ENCODE measurements around the gene FBXL4. TPM values are rescaled to one million over a fixed set of nuclear protein-coding genes. Genes with fewer than 3 reads are reported as not detected.
A peak's percentile ranks its signal among the peaks of the same experiment; 100 is the strongest.

FBXL4 gene
- total RNA-seq, 1 donor, result 23.6 TPM

- TF ChIP-seq CTCF (IDR thresholded peaks at IDR 0.05; ENCODE audit: insufficient read depth, low read length), result no peak
- no peak for DNase-seq (ENCODE audit: low read depth)
- H3K4me3 ChIP-seq (ENCODE audit: low read depth, low read length), result no peak overlapping the region
Measured at GRCh38 chr6:98847416-98847778, 100.3 kb downstream of the FBXL4 start.

- no peak for DNase-seq (ENCODE audit: low read depth)
- no peak overlapping the region for H3K4me3 ChIP-seq (ENCODE audit: low read depth, low read length)
- no peak for TF ChIP-seq CTCF (IDR thresholded peaks at IDR 0.05; ENCODE audit: insufficient read depth, low read length)
Measured at GRCh38 chr6:98846021-98846380, 101.7 kb downstream of the FBXL4 start.

GRCh38 chr6:98845211-98846020 lies 102.3 kb downstream of the FBXL4 start:
- H3K4me3 ChIP-seq (ENCODE audit: low read depth, low read length), result peak overlapping the region; percentile 37
- peak; percentile 85 for DNase-seq (ENCODE audit: low read depth)
- TF ChIP-seq CTCF (IDR thresholded peaks at IDR 0.05; ENCODE audit: insufficient read depth, low read length), result peak; percentile 93

- peak overlapping the region; percentile 37 for H3K4me3 ChIP-seq (ENCODE audit: low read depth, low read length)
- TF ChIP-seq CTCF (IDR thresholded peaks at IDR 0.05; ENCODE audit: insufficient read depth, low read length), result no peak
- DNase-seq (ENCODE audit: low read depth), result no peak
Measured at GRCh38 chr6:98844244-98845210, 103.2 kb downstream of the FBXL4 start.

GRCh38 chr6:98843271-98844243 lies 104.2 kb downstream of the FBXL4 start:
- H3K4me3 ChIP-seq (ENCODE audit: low read depth, low read length), result no peak overlapping the region
- TF ChIP-seq CTCF (IDR thresholded peaks at IDR 0.05; ENCODE audit: insufficient read depth, low read length), result no peak
- no peak for DNase-seq (ENCODE audit: low read depth)
